Right atrium auricular region (tissue), 2 donors: ENCODE measurements around the gene PPP6R2. TPM values are rescaled to one million over a fixed set of nuclear protein-coding genes. Genes with fewer than 3 reads are reported as not detected.
A peak's percentile ranks its signal among the peaks of the same experiment; 100 is the strongest.

ENCODE experiments used
- DNase-seq: peaks from one replicate; pipeline ENCODE4 v3.0.0-alpha.2; 2019; ENCODE audit warnings: low spot score
- H3K27ac ChIP-seq, 2 donors: fragments of 200-600 bp; sonication (generic); 1 replicate in 1 of 2; 2 replicates in 1 of 2; pipeline ENCODE4 v1.5.1; 2016 to 2019
- H3K27me3 ChIP-seq, 2 donors: fragments of 200-600 bp; sonication (generic); one replicate each; pipeline versions ENCODE4 v1.5.1 to v1.6.0; 2017 to 2019
- H3K36me3 ChIP-seq: fragments of 200-600 bp; sonication (generic); one replicate; pipeline ENCODE4 v1.5.1; 2016
- H3K4me1 ChIP-seq, 2 donors: fragments of 200-600 bp; sonication (generic); one replicate each; pipeline versions ENCODE4 v1.5.1 to v1.6.0; 2017 to 2019
- H3K4me3 ChIP-seq, 2 donors: fragments of 200-600 bp; sonication (generic); 1 replicate in 1 of 2; 2 replicates in 1 of 2; pipeline ENCODE4 v1.5.1; 2017 to 2019; ENCODE audit warnings: mild to moderate bottlenecking in 1 of 2, moderate library complexity in 1 of 2
- H3K9me3 ChIP-seq, 2 donors: fragments of 200-600 bp; sonication (generic); one replicate each; pipeline ENCODE4 v1.5.1; 2019
- total RNA-seq, 2 donors: library from RNA; depleted of rRNA; stranded (reverse); fragments of >200 nt; gene quantifications; one replicate each; pipeline ENCODE4 v1.1.0, GENCODE V29; 2016
- TF ChIP-seq, protein P1 (sequence below), 2 donors: fragments of 200-600 bp; sonication (generic); IDR thresholded peaks; one replicate each; pipeline ENCODE4 v1.5.1; 2019; ENCODE audit warnings: antibody characterized with exemption in 2 of 2

PPP6R2 gene
- total RNA-seq, 2 donors from 2014 or later, result 45.2 to 54.8 TPM

DNA sequence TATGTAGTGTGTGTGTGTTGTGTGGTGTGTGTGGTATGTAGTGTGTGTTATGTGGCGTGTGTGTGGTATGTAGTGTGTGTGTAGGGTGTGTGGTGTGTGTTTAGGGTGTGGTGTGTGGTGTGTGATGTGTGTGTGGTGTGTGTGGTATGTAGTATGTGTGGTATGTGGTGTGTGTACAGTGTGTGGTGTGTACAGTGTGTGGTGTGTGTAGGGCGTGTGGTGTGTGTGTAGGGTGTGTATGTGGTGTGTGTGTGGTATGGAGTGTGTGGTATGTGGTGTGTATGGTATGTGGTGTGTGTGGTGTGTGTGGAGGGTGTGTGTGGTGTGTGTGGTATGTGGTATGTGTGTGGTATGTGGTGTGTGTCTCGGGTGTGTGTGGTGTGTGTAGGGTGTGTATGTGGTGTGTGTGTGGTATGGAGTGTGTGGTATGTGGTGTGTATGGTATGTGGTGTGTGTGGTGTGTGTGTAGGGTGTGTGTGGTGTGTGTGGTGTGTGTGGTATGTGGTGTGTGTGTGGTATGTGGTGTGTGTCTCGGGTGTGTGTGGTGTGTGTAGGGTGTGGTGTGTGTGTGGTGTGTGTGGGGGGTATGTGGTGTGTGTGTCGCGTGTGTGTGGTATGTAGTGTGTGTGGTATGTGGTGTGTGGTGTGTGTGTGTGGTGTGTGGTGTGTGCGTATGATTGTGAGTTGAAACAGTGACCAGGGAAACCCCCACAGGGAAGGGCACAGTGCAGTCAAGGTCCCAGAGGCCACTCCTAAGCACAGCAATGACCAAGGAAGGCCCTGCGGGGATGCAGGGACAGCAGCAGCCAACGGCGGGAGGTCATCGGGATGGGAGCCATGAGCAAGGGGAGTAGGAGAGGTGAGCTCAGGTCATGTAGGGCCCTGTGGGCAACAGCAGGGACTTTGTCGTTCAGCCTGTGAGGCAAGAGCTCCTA, 2.9 kb upstream of the PPP6R2 start:
- TF ChIP-seq, protein P1, sequence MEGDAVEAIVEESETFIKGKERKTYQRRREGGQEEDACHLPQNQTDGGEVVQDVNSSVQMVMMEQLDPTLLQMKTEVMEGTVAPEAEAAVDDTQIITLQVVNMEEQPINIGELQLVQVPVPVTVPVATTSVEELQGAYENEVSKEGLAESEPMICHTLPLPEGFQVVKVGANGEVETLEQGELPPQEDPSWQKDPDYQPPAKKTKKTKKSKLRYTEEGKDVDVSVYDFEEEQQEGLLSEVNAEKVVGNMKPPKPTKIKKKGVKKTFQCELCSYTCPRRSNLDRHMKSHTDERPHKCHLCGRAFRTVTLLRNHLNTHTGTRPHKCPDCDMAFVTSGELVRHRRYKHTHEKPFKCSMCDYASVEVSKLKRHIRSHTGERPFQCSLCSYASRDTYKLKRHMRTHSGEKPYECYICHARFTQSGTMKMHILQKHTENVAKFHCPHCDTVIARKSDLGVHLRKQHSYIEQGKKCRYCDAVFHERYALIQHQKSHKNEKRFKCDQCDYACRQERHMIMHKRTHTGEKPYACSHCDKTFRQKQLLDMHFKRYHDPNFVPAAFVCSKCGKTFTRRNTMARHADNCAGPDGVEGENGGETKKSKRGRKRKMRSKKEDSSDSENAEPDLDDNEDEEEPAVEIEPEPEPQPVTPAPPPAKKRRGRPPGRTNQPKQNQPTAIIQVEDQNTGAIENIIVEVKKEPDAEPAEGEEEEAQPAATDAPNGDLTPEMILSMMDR (IDR thresholded peaks at IDR 0.05), result no peak
- no peak for DNase-seq

DNA sequence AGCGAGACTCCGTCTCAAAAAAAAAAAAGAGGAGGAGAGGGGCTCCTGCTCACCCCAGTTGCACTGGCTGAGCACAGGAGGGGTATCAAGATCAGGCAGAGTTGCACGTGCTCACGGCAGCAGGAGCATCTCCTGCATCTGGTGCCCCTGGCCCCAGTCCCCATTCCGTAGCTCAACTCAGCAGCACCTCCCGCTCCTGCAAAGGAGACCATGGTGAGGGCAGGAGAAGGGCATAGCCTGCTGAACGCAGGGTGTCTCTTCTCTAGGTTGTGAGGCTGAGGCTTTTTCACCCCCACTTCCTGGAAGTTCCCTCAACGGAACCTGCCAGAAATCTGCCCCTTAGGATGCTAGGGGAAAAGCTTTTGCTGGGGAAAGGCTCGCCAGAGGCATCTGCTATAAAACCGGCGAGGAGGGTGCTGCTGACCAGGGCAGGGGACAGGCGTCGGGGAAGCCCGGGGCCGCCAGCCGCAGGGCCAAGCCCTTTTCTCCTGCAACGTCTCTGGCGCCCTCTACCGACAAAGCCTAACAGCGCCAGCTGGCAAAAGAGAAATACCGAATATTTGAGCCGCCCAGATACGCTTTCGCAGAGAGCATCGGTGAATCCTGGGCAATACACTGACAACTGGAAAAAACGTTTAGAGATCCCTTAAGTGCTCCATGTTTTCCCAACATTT, 1.0 kb upstream of the PPP6R2 start:
- peak overlapping the region; percentile 94 to 95 for H3K4me3 ChIP-seq
- H3K27me3 ChIP-seq, result no peaks in the 10 kb centered on the region
- H3K4me1 ChIP-seq, result peaks cover 0 to 22% of the 10 kb centered on the region in 2 donors
- H3K27ac ChIP-seq, result peak overlapping the region; percentile 78 to 84
- TF ChIP-seq, protein P1 (IDR thresholded peaks at IDR 0.05), result peak; percentile 88 to 97
- DNase-seq, result peak; percentile 88
- no peaks in the 10 kb centered on the region for H3K9me3 ChIP-seq
- no peaks in the 10 kb centered on the region for H3K36me3 ChIP-seq

More for the DNA sequence above, 2.9 kb upstream of the PPP6R2 start:
- Histone ChIP-seq H3K27me3 (no peaks in the 10 kb centered on the region), H3K9me3 (no peaks in the 10 kb centered on the region), H3K36me3 (no peaks in the 10 kb centered on the region), H3K4me3 (no peak overlapping the region), H3K4me1 (peaks cover 0 to 12% of the 10 kb centered on the region in 2 donors), H3K27ac (no peak overlapping the region)

DNA sequence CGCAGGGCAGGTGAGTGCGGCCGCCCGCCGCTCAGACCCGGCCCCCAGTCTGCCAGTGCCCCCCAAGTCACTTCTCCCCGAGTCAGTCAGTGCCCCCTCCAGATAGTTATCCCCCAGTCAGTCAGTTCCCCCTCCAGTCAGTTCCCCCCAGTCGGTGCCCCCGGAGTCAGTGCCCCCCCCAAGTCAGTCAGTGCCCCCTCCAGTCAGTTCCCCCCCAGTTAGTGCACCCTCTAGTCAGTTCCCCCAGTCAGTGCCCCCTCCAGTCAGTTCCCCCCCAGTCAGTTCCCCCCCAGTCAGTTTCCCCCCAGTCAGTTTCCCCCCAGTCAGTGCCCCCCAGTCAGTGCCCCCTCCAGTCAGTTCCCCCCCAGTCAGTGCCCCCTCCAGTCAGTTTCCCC, 411 bp downstream of the PPP6R2 start:
- H3K4me3 ChIP-seq, result peak overlapping the region; percentile 94 to 95
- no peaks in the 10 kb centered on the region for H3K9me3 ChIP-seq
- no peaks in the 10 kb centered on the region for H3K36me3 ChIP-seq
- peak overlapping the region; percentile 78 to 84 for H3K27ac ChIP-seq
- no peaks in the 10 kb centered on the region for H3K27me3 ChIP-seq
- TF ChIP-seq, protein P1 (IDR thresholded peaks at IDR 0.05), result no peak
- DNase-seq, result no peak
- peaks cover 0 to 28% of the 10 kb centered on the region in 2 donors for H3K4me1 ChIP-seq

DNA sequence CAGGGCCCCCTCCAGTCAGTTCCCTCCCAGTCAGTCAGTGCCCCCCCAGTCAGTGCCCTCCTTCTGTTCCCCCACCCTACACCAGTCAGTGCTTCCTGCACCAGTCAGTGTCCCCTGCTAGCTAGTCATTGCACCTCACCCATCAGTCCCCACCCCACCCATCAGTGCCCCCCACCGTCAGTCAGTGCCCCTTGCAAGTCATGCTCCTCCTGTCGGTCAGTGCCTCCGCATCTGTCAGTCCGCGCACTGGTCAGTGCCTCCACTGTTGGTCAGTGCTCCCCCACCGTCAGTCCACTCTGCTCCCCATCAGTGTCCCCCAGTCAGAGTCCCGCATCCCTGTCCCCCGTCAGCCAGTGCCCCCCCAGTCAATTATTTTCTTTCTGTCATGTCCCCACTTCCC, 3.3 kb downstream of the PPP6R2 start:
- no peak overlapping the region for H3K27ac ChIP-seq
- no peaks in the 10 kb centered on the region for H3K36me3 ChIP-seq
- peaks cover 0 to 28% of the 10 kb centered on the region in 2 donors for H3K4me1 ChIP-seq
- H3K4me3 ChIP-seq, result no peak overlapping the region
- TF ChIP-seq, protein P1 (IDR thresholded peaks at IDR 0.05), result no peak
- no peak for DNase-seq
- H3K9me3 ChIP-seq, result no peaks in the 10 kb centered on the region
- no peaks in the 10 kb centered on the region for H3K27me3 ChIP-seq

DNA sequence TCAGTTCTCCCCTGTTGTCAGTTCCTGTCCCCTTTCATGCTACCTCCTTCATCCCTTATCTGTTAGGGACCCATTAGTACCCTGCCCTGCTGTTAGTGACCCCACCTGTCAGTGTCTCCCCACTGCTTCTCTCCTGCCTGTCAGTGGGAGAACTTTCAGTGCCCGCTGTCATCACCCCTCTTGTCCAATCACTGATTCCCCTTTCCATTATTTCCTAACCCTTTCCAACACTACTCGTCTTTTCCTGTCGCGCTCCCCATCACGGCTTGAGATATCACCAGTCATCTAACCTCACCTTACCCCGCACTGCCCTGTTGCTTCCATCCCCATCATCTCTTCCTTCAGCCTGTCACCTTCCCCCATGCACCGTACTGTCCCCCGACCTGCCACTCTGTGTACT, 4.0 kb downstream of the PPP6R2 start:
- TF ChIP-seq, protein P1 (IDR thresholded peaks at IDR 0.05), result no peak
- no peaks in the 10 kb centered on the region for H3K9me3 ChIP-seq
- H3K4me3 ChIP-seq, result no peak overlapping the region
- no peaks in the 10 kb centered on the region for H3K36me3 ChIP-seq
- no peak for DNase-seq
- H3K4me1 ChIP-seq, result peaks cover 0 to 24% of the 10 kb centered on the region in 2 donors
- H3K27ac ChIP-seq, result no peak overlapping the region
- H3K27me3 ChIP-seq, result no peaks in the 10 kb centered on the region
